Muscle of back (tissue), 11 donors: ENCODE data around the gene PRSS50. TPM values are rescaled to one million over a fixed set of nuclear protein-coding genes. Genes with fewer than 3 reads are reported as not detected.
"Not testable (repeated sequence)": the region's sequence is repeated elsewhere in the genome, so short reads cannot be mapped to it uniquely, and the experiment has no call there.

Source experiments
- DNase-seq, 3 donors: peaks; one replicate each; pipeline versions ENCODE4 v3.0.0 to v3.0.0-alpha.2; 2013
- polyA plus RNA-seq, 10 donors: library from polyadenylated mRNA; unstranded; fragments of 120-200 nt; gene quantifications; one replicate each; pipeline ENCODE4 v1.2.1, GENCODE V29; 2013; ENCODE audit not compliant: insufficient read length in 10 of 10

Gene PRSS50
- polyA plus RNA-seq, 10 donors = 0.09 to 0.30 (median 0.16) TPM; not detected in 3

- no peak for DNase-seq
Observed at GRCh38 chr3:46709157-46709654, 8.5 kb downstream of the PRSS50 start.

GRCh38 chr3:46708401-46709156 is 9.1 kb downstream of the PRSS50 start:
- no peak for DNase-seq

GRCh38 chr3:46707601-46708011 is 10.1 kb downstream of the PRSS50 start:
- DNase-seq = no peak

- DNase-seq = peak in 1 of 3 donors; percentile 8
Observed at GRCh38 chr3:46706771-46707582, 10.7 kb downstream of the PRSS50 start.

GRCh38 chr3:46705751-46706552 is 11.7 kb downstream of the PRSS50 start:
- peak in 2 of 3 donors; percentile 36 to 57 for DNase-seq

- peak; percentile 62 to 88 (median 78) for DNase-seq
Observed at GRCh38 chr3:46705022-46705530, 12.6 kb downstream of the PRSS50 start.

- DNase-seq = not testable (repeated sequence)
Observed at GRCh38 chr3:46704346-46704745, 13.3 kb downstream of the PRSS50 start.

- no peak for DNase-seq
Observed at GRCh38 chr3:46703013-46703520, 14.6 kb downstream of the PRSS50 start.

GRCh38 chr3:46702246-46703012 is 15.2 kb downstream of the PRSS50 start:
- DNase-seq = no peak

GRCh38 chr3:46701181-46701939 is 16.3 kb downstream of the PRSS50 start, which contains the start of gene TMIE:
Gene TMIE, plus strand, starts transcription at chr3:46701392. Its CDS starts 96 bp downstream, at chr3:46701488.
- peak in 1 of 3 donors; percentile 25 for DNase-seq

GRCh38 chr3:46700772-46701171 is 16.9 kb downstream of the PRSS50 start:
- peak in 1 of 3 donors; percentile 37 for DNase-seq

- peak in 1 of 3 donors; percentile 41 for DNase-seq
Observed at GRCh38 chr3:46699676-46700523, 17.8 kb downstream of the PRSS50 start.

- peak; percentile 42 to 67 (median 49) for DNase-seq
Observed at GRCh38 chr3:46695962-46696894, 21.4 kb downstream of the PRSS50 start.

- DNase-seq = peak; percentile 48 to 74 (median 49)
Observed at GRCh38 chr3:46695177-46695961, 22.3 kb downstream of the PRSS50 start.

GRCh38 chr3:46694520-46694919 is 23.1 kb downstream of the PRSS50 start:
- no peak for DNase-seq

GRCh38 chr3:46693892-46694226 is 23.8 kb downstream of the PRSS50 start:
- DNase-seq = peak in 1 of 3 donors; percentile 50
